Esophagus muscularis mucosa (tissue), 3 donors: ENCODE measurements around the gene FYB1.

Experiments used
- POLR2A ChIP-seq: fragments of 450-650 bp; IDR thresholded peaks from one replicate; pipeline ENCODE4 v1.6.1; 2017; ENCODE audit warnings: antibody characterized with exemption, moderate library complexity, mild to moderate bottlenecking, low read depth
- TF ChIP-seq, protein P1 (sequence below), 3 experiments: fragments of 200-600 bp in 2 of 3; fragments of 450-650 bp in 1 of 3; sonication (generic) in 2 of 3; IDR thresholded peaks; one replicate each; pipeline ENCODE4 v1.5.1; 2017 to 2019; ENCODE audit warnings: antibody characterized with exemption in 3 of 3, mild to moderate bottlenecking in 2 of 3, moderate library complexity in 1 of 3

DNA sequence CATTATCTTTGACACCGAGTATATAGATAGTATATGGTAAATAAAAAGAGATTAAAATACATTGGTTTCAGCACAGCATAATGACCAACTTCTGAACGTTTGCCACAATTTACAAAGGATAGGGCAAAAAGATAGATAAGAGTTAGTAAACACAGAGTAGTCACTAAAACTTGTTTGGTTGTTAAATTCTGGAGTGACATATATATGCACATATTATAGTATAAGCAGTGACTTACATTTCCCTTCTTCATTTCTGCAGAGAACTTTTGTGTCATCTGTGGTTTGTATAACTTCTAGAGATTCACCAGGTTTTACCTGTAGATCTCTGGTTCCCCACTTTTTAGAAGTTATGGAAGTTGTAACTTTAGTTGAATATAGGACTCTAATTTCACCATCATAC is 100.7 kb downstream of the FYB1 start:
- TF ChIP-seq, protein P1, sequence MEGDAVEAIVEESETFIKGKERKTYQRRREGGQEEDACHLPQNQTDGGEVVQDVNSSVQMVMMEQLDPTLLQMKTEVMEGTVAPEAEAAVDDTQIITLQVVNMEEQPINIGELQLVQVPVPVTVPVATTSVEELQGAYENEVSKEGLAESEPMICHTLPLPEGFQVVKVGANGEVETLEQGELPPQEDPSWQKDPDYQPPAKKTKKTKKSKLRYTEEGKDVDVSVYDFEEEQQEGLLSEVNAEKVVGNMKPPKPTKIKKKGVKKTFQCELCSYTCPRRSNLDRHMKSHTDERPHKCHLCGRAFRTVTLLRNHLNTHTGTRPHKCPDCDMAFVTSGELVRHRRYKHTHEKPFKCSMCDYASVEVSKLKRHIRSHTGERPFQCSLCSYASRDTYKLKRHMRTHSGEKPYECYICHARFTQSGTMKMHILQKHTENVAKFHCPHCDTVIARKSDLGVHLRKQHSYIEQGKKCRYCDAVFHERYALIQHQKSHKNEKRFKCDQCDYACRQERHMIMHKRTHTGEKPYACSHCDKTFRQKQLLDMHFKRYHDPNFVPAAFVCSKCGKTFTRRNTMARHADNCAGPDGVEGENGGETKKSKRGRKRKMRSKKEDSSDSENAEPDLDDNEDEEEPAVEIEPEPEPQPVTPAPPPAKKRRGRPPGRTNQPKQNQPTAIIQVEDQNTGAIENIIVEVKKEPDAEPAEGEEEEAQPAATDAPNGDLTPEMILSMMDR (IDR thresholded peaks at IDR 0.05), result no peak
- no peak for TF ChIP-seq POLR2A
